ENCODE data around the gene CLPTM1L.

- TF ChIP-seq CTCF (IDR thresholded peaks at IDR 0.05), result no peak
- TF ChIP-seq EZH2 (IDR thresholded peaks at IDR 0.05), result no peak
- TF ChIP-seq EZH2phosphoT487 (IDR thresholded peaks at IDR 0.05), result no peak
Observed at GRCh38 chr5:1332461-1333001, 12.4 kb downstream of the CLPTM1L start.

Data from neural progenitor cell (in vitro differentiated cells).